ENCODE results near the gene EVC2.

The EVC2 gene

DNA sequence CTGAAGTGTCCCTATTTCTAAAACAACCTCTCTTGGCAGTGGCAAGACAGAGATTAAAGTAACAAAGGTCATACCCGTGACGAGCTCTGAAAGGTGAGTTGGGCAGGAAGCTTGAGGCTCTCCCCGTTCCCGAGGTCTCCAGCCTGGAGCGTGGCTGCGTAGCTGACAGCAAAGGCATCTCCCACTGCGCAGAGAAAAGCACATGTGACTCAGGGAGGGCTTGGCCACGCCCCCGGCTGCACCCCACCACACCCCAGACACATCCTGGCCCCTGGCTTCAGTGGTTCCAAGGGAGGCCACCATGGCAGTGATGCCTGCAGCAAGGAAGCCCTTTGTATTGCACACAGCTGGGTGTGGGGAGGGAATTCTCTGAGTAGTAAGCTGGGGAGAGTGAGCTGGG, 23.1 kb downstream of the EVC2 start:
- no peak for DNase-seq (ENCODE audit: low read depth in 2 of 2)

DNA sequence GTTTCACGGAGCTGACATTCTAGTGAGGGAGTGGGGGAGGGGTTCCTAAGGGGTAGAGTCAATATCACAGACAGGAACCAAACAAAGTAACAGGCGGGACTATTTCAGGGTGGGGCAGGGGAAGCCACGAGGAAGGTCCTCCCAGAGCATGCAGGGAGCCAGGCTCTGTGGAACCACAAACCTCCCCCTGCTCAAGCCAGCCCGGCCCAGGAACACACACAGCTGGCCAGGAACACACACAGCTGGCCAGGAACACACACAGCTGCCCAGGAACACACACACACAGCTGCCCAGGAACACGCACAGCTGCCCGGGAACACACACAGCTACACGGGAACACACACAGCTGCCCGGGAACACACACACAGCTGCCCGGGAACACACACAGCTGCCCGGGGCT, 24.8 kb downstream of the EVC2 start:
- DNase-seq (ENCODE audit: low read depth in 2 of 2) = no peak

DNA sequence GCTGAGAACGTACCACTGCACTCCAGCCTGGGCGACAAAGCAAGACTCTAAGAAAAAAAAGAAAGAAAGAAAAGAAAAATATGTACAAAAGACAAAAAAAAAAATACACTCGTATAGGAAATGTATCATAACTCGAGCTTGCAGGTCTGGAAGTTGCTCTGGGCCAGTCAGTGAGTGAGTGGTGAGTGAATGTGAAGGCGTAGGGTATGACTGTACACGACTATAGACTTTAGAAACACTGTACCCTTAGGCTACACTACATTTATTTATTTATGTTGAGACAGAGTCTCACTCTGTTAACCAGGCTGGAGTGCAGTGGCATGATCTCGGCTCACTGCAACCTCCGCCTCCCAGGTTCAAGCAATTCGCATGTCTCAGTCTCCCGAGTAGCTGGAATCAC, 29.4 kb downstream of the EVC2 start:
- no peak for DNase-seq (ENCODE audit: low read depth in 2 of 2)

DNA sequence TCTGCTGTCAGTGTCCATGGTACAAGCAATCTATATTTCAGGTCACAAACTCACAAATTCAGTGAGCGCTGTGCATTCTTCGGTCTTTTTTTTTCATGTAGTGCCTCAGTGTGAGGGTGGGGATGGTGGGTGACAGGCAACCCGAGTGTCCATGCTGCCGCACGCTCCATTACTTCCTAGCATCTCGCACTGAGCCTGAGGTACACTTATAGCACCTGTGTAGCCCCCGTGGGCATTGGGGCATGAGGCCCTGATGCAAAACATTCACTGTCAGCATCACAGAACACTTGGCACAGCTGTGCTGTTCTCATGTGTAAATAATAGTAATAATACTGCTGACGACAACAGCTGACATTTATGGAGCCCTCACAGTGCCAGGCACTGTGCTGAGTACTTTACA, 31.6 kb downstream of the EVC2 start:
- no peak for DNase-seq (ENCODE audit: low read depth in 2 of 2)

DNA sequence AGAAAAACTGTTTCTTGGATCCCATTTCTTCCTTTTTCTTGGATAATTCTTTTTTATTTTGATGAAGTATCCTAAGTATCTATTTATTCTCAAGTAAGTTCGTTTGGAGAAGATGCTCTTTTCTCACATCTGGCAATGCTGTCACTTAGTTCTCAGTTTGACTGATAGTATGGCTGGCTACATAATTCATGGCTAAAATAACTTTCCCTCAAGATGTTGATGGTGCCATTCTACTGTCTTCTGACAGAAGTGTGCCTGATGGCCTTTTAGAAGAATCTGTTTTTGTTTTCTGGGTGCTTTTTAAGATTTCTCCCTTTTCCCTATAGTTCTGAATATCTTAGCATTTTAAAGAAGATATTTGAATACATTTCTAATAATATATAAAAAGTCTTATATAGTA, 41.6 kb downstream of the EVC2 start:
- no peak for DNase-seq (ENCODE audit: low read depth in 2 of 2)

DNA sequence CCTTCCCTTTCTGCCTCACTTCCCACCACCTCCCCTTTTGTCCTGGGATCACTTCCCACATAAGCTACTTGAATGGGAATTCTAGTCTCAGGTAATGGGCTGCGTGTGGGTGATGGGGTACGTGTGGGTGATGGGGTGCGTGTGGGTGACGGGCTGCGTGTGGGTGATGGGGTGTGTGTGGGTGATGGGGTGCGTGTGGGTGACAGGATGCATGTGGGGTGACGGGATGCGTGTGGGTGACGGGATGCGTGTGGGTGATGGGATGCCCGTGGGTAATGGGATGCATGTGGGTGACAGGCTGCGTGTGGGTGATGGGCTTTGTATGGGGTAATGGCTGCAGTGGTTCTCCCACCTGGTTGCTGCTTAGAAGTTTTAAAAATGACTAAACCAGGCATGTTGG, 43.6 kb downstream of the EVC2 start:
- DNase-seq (ENCODE audit: low read depth in 2 of 2) = no peak

DNA sequence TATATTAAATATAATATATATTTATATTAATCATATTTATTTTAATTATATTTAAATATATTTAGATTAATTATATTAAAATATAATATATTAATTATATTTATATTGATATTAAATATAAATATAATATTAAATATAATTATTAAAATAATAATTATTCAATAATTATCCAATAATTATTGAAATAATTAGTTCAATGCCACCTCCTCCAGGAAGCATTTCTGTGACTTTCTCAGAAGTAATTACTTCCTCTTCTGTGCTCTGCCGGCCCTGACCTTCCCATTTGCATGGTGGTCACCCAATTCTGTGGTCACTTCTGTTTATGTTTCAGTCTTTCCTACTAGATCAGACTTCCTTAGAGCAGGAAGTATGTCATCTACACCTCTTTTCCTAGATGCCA, 45.8 kb downstream of the EVC2 start:
- DNase-seq (ENCODE audit: low read depth in 2 of 2) = no peak

DNA sequence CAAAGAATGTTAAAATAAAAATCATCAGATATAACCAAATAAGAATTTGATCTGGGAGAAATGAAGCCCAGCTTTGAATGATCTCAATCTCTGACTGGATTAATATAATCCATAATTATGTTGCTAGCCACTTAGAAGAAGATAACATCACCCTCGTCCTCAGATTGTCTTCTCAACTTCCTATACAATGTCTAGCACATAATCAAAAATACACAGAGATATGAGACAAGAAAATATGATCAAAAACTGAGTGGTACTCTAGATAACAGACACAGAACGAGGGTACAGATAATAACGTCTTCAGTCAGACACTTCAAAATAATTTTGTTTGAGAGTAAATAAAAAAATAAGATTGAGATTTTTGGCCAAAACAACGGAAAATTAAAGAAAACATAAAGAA, 47.1 kb downstream of the EVC2 start:
- no peak for DNase-seq (ENCODE audit: low read depth in 2 of 2)

DNA sequence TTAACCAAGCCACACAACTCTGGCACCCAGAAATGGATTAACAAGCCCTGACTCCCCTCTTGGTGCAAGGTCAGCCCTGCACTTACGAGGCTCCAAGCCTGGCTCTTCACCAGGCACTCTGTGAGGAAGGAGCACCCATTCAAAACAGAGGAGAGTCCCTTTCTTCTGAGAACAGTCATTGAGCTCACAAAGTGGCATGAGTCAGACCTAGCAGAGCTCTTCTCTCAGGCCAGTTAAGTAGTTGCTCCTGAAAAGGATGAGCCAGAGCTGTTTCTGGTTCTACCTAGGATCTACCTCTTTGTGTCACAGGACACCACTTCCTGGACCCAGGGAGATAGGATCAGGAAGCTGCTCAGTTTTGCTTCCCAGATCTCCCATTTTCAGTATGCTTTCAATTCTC, 48.2 kb downstream of the EVC2 start:
- no peak for DNase-seq (ENCODE audit: low read depth in 2 of 2)

DNA sequence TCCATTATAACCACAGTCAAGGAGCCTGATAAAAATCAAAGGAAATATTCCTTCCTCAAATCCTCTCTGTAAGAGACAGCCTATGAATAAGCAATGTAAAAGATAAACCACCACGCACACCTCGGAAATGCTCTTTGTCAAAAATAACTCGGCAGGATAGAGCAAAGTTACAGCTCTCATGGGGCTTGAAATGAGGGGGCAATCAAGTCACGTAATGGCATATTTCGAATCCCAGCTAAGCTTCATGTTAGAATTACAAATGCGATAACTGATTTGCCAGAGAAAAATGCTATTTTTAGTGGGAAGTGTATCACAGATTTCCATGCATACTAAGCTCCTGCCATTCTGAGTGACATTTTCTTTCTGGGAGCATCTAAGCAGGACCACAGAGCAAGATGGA, 49.4 kb downstream of the EVC2 start:
- no peak for DNase-seq (ENCODE audit: low read depth in 2 of 2)

DNA sequence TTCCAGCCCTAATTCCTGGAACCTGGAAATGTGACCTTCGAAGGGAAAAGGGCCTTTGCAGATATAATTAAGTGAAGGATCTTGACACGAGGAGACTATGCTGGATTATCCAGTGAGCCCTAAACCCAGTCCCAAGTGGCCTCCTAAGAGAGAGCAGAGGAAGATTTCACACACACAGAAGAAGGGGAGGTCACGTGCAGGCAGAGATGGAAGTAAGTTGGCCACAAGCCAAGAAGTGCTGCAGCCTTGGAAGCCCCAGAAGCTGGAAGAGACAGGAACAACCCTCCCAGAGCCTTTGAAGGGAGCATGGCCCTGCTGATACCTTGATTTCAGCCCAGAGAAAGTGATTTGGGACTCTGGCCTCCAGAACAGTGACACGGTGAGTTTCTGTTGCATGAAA, 51.9 kb downstream of the EVC2 start:
- no peak for DNase-seq (ENCODE audit: low read depth in 2 of 2)

DNA sequence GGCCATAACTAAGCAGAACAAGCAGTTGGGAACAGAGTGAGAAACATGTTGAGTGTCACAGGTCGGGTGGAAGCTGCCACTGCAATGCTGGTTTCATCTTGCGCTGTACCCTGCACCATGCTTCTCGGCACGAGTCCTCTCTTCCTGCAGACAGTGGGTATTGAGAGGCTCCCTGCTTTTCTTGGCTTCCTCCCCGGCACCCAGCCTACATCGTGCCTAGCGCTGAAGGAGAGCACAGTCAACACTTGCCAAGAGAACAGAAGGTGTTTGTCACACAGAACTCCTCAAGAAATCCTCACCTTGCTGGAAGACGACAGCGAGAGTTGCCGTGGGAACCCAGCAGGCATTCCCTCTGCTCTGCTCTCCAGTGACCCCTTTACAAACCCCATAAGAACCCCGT, 53.6 kb downstream of the EVC2 start:
- DNase-seq (ENCODE audit: low read depth in 2 of 2) = no peak

DNA sequence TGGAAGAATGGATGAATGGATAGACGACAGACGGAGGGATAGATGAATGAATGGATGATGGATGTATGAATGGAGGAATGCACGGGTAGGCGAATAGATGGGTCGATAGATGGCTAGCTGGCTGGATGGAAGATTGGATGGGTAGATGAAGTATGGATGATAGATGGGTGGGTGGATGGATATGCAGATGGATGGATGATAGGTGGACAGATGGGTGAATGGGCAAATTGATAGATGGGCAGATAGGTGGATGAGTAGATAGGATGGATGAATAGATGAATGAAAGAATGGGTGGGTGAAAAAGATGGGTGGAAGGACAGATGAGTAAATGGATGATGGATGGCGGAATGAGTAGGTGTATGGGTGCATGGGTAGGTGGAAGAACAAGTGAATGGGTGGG, 57.3 kb downstream of the EVC2 start:
- no peak for DNase-seq (ENCODE audit: low read depth in 2 of 2)

DNA sequence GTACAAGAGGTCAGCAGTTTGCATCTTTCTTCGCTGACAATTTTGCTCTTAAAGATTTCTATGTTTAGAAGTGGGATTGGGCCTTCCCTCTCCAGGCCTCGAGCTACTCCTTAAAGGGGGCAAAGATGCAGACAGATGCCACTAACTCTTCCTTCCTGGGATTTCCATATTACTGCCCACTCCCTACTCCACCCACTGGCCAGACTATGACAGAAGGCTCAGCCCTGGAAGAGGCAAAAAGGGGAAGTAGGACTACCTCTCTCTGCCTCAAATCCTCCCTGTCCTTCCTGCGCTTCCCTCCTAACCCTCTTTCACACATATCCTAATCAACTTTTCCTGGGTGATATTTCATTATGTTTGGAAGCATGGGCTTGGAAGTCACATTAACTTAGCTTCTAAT, 58.3 kb downstream of the EVC2 start:
- DNase-seq (ENCODE audit: low read depth in 2 of 2) = no peak

DNA sequence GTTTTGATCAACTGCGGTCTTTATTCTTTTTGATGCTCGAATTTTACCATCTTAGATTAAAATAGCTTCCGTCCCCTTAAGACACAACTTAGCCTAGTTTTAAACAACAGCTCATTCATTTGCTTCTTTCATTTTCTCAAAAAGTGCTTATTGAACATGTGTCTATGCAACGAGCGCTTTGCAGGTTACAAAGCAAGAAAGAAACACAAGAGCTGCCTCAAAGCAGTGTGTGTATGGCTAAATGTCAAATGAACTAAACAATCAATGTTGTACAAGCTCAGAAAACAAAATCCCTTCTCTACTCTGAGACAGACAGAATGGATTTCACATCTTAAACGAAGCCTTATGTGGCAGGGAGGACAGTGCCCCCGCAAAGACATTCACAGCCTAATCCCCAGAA, 61.0 kb downstream of the EVC2 start:
- DNase-seq (ENCODE audit: low read depth in 2 of 2) = no peak

DNA sequence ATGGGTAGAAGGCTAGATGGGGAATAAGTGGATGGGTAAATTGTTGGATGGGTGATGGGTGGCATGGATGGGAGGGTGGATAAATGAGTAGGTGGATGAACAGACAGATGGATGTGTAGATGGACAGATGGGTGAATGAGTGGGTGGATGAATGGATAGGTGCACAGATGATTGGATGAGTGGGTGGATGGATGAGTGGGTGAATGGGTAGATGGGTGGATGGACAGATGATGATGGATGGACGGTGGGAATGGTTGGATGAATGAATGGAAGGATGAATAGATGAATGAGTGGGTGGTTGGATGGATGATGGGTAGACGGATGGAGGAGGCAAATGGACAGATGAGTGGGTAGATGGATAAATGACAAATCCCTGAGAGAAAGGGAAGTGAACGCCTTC, 68.3 kb downstream of the EVC2 start:
- no peak for DNase-seq (ENCODE audit: low read depth in 2 of 2)

DNA sequence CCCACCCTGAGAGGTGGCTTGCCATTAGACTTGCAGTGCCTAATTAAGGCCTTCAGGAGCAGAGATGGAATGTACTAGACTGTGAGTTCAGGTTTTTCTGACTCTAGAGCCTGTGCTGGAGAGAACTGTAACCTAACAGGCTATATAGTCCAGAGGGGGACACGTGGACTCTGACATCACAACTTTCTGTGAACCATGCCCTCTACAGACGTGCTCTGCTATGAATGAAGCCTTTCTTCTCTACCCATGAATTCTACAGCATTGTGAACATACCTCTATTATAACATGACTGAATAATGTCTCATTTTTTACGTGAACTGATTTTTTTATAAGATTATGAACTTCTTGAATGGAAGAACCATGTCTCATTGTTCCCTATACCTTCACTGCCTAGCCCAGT, 68.8 kb downstream of the EVC2 start:
- no peak for DNase-seq (ENCODE audit: low read depth in 2 of 2)

DNA sequence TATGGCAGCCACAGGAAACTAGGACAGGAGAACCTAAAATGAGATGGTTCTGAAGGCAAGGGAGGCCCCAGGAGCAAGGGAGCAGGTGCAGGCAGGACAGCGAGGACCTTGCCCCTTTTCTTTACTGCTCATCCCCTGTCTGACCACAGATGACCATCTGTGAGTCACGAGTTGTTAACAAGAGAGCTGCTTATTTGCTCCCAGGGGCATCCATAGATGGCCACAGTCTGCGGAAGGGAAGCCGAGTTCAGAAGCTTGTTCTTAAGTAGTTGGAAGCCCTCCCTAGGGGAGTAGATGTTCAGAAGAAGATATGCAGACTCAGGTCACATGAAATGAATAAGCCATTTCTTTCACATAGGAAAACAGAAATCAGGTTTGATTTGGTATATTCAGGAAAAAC, 69.4 kb downstream of the EVC2 start:
- DNase-seq (ENCODE audit: low read depth in 2 of 2) = no peak

DNA sequence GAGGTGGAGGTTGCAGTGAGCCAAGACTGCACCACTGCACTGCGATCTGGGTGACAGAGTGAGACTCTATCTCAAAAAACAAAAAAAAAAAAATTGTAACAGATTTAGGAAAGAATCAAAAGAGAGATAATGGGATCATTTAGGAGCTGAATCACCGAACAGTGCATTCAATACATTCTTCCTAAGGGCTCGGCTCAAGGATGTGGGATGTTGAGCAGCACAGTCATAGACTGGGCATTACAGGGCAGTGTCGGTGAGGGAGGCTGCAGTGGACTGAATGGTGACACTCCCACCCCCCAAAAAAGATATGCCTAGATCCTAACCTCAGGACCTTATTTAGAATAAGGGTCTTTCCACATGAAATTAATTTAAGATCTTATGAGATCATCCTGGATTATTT, 70.0 kb downstream of the EVC2 start:
- no peak for DNase-seq (ENCODE audit: low read depth in 2 of 2)

DNA sequence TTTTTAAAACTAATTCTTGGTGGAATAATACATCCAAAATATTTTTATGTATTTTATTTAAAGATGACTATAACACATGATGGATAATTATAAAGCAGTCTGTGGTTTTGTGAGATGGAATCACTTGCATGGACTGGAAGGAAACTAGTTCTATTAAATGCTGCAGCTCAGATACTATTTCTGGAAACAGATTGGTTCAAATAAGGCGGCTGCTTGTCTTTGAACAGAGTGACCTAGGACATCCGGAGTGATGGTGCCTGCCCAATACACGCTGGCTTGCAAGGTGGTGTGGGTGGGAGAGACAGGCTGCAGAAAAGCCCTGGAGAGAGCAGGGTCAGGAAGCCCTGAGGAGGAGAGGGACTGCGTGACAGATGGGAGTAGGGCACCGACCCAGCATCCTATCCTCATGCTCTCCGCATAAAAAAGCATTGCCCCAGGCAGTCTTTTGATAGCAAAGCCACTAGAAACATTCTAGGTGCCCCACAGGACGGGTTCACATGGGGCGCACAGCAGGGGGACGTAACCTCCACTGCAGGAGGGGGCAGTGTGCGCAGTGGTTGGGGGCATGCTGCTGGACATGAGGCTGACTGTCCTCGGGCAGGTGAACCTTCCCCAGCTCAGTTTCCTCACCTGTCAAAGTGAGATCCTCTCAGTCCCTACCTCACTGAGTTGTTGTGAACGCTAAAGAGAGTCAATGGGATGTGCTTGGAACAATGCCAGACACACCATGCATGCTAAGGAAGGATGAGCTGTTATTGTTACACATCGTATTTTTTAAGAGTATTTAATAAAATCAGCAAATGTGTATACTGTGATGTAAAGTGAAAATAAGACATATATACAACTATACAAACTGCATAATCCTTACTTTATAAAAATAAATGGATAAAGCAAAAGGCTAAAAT, 71.3 kb downstream of the EVC2 start:
- DNase-seq (ENCODE audit: low read depth in 2 of 2) = no peak

DNA sequence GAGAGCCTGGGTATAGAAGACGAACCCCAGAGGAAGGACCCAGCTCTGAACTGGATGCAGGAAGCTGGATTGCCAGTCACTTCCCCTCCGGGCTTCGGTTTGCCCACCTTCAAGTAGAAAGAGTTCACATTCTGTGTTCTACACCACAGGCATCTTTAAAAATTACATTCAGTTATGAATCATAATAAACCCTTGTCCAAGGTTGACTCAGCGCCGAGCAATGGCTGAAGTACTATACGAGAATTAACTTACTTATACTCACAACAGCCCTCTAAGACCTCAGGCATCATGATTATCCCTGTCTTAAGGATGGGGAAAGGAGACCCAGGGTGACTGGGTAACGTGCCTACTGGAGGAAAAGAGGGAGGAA, 72.5 kb downstream of the EVC2 start:
- DNase-seq (ENCODE audit: low read depth in 2 of 2) = no peak

DNA sequence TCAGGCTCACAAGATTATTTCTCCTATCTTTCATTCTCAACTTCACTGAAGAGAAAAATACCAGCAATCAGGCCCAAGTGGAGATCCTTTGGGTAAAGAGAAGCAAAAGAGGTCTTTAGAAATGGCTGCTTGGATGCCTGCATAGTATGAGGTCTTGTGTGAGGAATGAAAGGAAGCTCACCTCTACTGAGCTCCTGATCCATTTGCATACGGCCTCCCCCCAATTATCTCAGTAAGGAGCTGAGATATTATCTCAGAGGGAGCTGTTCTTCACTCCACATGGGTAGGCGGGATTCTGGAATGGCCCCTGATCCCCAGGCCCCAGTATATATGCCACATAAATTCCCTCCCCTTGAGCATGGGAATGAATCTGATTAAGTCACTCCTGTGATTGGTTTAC, 75.8 kb downstream of the EVC2 start:
- DNase-seq (ENCODE audit: low read depth in 2 of 2) = no peak

DNA sequence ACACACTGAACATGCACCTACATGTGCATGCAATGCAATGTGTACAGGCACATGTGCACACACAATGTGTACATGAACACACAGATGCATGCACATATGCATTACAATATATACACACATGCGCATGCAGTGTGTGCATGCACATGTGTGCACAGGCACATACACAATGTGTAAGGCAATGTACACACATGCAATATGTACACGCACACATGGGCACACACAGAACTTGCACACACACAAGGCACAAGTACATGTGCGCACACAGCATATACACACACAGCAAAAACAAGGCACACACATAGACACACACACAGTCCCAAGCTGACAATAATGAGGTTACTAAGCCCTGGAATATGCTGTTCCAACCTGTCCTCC, 76.3 kb downstream of the EVC2 start:
- DNase-seq (ENCODE audit: low read depth in 2 of 2) = no peak

DNA sequence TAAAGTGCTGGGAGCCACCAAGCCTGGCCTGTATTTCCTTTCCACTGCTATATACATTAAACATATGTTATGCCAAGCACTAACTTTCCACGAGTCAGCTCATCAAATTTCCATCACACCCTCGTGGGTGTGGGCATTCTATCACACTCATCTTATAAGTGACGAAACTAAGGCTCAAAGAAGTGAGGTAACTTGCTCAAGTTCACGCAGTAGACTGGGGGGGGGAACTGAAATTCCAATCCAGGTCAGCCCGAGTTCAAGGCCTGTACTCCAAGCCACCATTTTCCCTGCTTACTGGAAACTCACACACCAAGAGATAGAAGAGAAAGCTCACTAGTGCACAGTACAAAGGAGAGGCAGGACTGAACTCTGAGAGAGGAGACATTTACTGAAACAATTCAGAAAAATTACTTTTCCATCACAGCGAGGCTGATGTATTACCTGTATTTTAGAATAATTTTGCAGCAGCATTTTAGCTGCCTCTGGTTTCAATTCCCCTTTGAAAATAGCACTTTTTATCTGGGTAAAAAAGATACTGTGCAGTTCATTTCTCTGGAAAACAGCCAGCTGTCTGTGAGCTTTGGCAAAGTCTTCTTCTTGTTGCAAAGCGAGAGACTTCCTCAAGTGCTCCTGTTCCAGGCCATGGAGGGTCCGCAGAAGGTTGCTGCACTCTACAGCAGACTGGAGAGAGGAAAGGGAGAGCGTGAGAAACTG, 76.8 kb downstream of the EVC2 start:
- DNase-seq (ENCODE audit: low read depth in 2 of 2) = no peak
